ENCODE results near the gene DNAH6. TPM values are rescaled to one million over a fixed set of nuclear protein-coding genes. Genes with fewer than 3 reads are reported as not detected.

The DNAH6 gene
- total RNA-seq, 4 donors from 2014 or later, result 0.06 to 0.38 (median 0.13) TPM; not detected in 1

DNA sequence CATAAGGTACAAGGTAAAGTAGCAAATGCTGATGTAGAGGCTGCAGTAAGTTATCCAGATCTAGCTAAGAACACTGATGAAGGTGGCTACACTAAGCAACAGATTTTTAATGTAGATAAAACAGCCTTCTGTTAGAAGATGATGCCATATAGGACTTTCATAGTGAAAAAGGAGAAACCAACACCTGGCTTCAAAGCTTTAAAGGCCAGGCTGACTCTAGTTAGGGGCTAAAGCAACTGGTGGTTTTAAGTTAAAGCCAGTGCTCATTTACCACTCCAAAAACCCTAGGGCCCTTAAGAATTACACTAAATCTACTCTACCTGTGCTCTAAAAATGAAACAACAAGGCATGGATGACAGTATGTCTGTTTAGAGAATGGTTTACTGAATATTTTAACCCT is 131.0 kb downstream of the DNAH6 start:
- Histone ChIP-seq H3K9me3 (no peaks in the 10 kb centered on the region), H3K27me3 (no peaks in the 10 kb centered on the region), H3K27ac (no peak overlapping the region), H3K4me3 (no peak overlapping the region), H3K4me1 (no peaks in the 10 kb centered on the region), H3K36me3 (no peaks in the 10 kb centered on the region)
- DNase-seq, result no peak
- TF ChIP-seq, protein P1, sequence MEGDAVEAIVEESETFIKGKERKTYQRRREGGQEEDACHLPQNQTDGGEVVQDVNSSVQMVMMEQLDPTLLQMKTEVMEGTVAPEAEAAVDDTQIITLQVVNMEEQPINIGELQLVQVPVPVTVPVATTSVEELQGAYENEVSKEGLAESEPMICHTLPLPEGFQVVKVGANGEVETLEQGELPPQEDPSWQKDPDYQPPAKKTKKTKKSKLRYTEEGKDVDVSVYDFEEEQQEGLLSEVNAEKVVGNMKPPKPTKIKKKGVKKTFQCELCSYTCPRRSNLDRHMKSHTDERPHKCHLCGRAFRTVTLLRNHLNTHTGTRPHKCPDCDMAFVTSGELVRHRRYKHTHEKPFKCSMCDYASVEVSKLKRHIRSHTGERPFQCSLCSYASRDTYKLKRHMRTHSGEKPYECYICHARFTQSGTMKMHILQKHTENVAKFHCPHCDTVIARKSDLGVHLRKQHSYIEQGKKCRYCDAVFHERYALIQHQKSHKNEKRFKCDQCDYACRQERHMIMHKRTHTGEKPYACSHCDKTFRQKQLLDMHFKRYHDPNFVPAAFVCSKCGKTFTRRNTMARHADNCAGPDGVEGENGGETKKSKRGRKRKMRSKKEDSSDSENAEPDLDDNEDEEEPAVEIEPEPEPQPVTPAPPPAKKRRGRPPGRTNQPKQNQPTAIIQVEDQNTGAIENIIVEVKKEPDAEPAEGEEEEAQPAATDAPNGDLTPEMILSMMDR (IDR thresholded peaks at IDR 0.05), result no peak
- TF ChIP-seq POLR2A (IDR thresholded peaks at IDR 0.05), result no peak
- intact Hi-C loops (cut with DNase I), result no loop called here

DNA sequence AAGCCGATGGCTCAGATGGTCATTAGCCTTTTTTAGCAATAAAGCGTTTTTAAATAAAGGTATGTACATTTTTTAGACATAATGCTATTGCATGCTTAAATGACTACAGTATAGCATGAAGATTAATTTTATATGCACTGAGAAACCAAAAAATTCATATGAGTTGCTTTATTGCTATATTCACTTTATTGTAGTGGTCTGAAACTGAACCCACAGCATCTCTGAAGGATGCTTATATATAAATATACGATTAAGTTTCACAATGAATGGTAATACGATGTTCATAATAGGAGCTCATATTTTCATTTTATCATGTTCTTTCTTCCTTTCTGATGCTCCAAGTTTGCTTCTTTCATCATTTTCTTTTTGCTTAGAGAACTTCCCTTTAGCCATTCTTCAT is 132.8 kb downstream of the DNAH6 start:
- 81 to 83% methylated on average over 4 of the region's 4 CpGs for WGBS, 2 donors
- intact Hi-C loops (cut with DNase I), result no loop called here
- H3K4me1 ChIP-seq, result no peaks in the 10 kb centered on the region

DNA sequence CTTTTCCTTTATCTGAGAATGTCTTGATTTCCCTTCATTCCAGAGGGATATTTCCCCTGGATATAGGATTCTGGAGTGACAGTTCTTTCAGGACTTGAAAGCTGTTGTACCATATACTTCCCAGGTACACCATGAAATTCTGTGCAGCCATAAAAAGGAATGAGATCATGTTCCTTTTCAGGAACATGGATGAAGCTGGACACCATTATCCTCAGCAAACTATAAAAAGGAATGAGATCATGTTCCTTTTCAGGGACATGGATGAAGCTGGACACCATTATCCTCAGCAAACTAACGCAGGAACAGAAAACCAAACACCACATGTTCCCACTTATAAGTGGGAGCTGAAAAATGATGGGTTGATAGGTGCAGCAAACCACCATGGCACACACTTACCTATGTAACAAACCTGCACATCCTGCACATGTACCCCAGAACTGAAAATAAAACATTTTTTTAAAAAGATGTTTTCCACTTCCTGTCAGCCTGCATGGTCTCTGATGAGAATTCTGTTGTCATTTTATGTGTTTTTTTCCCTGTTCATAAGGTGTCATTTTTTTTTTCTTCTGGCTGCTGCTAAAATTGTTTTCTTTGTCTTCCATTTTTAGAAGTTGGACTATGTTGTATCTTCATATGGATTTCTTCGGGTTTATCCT is 133.3 kb downstream of the DNAH6 start:
- no peak for DNase-seq
- H3K9me3 ChIP-seq, result no peaks in the 10 kb centered on the region
- WGBS, 2 donors, result 70 to 73% methylated on average over 2 of the region's 2 CpGs
- H3K27me3 ChIP-seq, result no peaks in the 10 kb centered on the region
- intact Hi-C loops (cut with DNase I), result no loop called here
- no peaks in the 10 kb centered on the region for H3K36me3 ChIP-seq
- H3K27ac ChIP-seq, result no peak overlapping the region
- TF ChIP-seq, protein P1 (IDR thresholded peaks at IDR 0.05), result no peak
- no peak for TF ChIP-seq POLR2A (IDR thresholded peaks at IDR 0.05)
- H3K4me3 ChIP-seq, result no peak overlapping the region
- H3K4me1 ChIP-seq, result no peaks in the 10 kb centered on the region

More for the DNA sequence above, 132.8 kb downstream of the DNAH6 start:
- Histone ChIP-seq H3K9me3 (no peaks in the 10 kb centered on the region), H3K27ac (no peak overlapping the region), H3K27me3 (no peaks in the 10 kb centered on the region), H3K36me3 (no peaks in the 10 kb centered on the region), H3K4me3 (no peak overlapping the region)
- no peak for DNase-seq
- TF ChIP-seq, protein P1 (IDR thresholded peaks at IDR 0.05), result no peak
- no peak for TF ChIP-seq POLR2A (IDR thresholded peaks at IDR 0.05)

DNA sequence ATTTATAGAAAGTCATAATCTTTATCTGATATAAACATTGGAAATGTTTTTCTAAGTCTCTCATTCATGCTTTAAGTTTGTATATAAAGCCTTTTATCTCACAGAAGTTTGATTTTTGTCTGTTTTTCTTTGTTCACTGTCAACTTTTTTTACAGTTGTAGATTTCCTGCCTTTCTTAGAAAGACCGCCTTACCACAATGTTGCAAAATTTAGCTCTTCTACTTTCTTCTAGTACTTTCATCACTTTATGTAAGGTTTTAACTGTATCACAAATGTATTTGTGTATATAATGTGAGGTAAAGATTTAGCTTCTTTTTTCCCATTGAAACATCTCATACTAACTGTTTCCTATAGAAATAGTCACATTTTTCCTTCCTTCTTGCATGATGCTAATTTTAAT is 136.1 kb downstream of the DNAH6 start:
- H3K4me1 ChIP-seq, result no peaks in the 10 kb centered on the region
- H3K27ac ChIP-seq, result no peak overlapping the region
- H3K9me3 ChIP-seq, result no peaks in the 10 kb centered on the region
- H3K27me3 ChIP-seq, result no peaks in the 10 kb centered on the region
- no peak overlapping the region for H3K4me3 ChIP-seq
- no peak for TF ChIP-seq POLR2A (IDR thresholded peaks at IDR 0.05)
- TF ChIP-seq, protein P1 (IDR thresholded peaks at IDR 0.05), result no peak
- intact Hi-C loops (cut with DNase I), result no loop called here
- H3K36me3 ChIP-seq, result no peaks in the 10 kb centered on the region
- WGBS, 2 donors, result 70 to 74% methylated on average over 1 of the region's 1 CpG
- DNase-seq, result no peak

DNA sequence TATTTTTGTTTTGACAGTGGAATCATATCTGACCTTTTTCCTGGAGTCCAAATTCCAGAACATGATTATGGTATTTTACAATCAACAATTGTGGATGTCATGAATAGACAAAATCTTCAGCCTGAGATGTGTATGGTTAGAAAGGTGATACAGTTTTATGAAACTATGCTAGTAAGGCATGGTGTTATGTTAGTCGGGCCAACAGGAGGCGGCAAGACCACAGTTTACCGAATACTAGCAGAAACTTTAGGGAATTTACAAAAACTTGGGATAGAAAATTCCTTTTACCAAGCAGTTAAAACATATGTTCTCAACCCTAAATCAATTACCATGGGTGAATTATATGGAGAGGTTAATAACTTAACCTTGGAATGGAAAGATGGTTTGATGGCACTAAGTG is 137.0 kb downstream of the DNAH6 start:
- Histone ChIP-seq H3K36me3 (no peaks in the 10 kb centered on the region), H3K9me3 (no peaks in the 10 kb centered on the region), H3K27me3 (no peaks in the 10 kb centered on the region), H3K27ac (no peak overlapping the region), H3K4me3 (no peak overlapping the region), H3K4me1 (no peaks in the 10 kb centered on the region)
- intact Hi-C loops (cut with DNase I), result no loop called here
- 88 to 92% methylated on average over 3 of the region's 3 CpGs for WGBS, 2 donors
- no peak for DNase-seq
- no peak for TF ChIP-seq POLR2A (IDR thresholded peaks at IDR 0.05)
- TF ChIP-seq, protein P1 (IDR thresholded peaks at IDR 0.05), result no peak

Measured in esophagus squamous epithelium (tissue), 5 donors.